ENCODE results near the gene SOCS6.

- TF ChIP-seq POLR2A (IDR thresholded peaks at IDR 0.05), result no peak
- TF ChIP-seq CTCF (IDR thresholded peaks at IDR 0.05), result no peak
- TF ChIP-seq POLR2AphosphoS5 (IDR thresholded peaks at IDR 0.05), result no peak
These were observed 38.1 kb upstream of the SOCS6 start for GRCh38 chr18:70250781-70251180.

Data from transverse colon (tissue), 4 donors.